H1 (cell line): ENCODE data around the gene UBE2E2. TPM values are rescaled to one million over a fixed set of nuclear protein-coding genes. Genes with fewer than 3 reads are reported as not detected.

Experiments
- CTCF ChIA-PET: fragments of 300-600 bp; sonication (Branson Sonifier 250); formaldehyde crosslinking; loops from one replicate; lab custom pipeline; 2021; ENCODE audit not compliant: partially characterized antibody; lab: Charles Lee
- POLR2A ChIA-PET: fragments of 300-600 bp; sonication (Branson Sonifier 250); formaldehyde crosslinking; loops from one replicate; lab custom pipeline; 2021; ENCODE audit warnings: inconsistent platforms; ENCODE audit not compliant: partially characterized antibody; lab: Charles Lee
- DNase-seq, 2 experiments: peaks; one replicate each; pipeline versions ENCODE4 v3.0.0 to v3.0.0-alpha.2; 2010 to 2022; ENCODE audit warnings: low spot score in 2 of 2, low read depth in 1 of 2, mixed read lengths in 1 of 2
- FAIRE-seq: peaks from 2 replicates; lab custom pipeline; 2011; peaks lifted over from hg19 to GRCh38; lab: Jason Lieb, UNC
- H2AFZ ChIP-seq: 2 replicates; pipeline ENCODE4 v1.8.1; 2012; ENCODE audit warnings: low read length, inconsistent platforms
- H2AK5ac ChIP-seq: 2 replicates; pipeline ENCODE4 v1.6.1; 2013; ENCODE audit warnings: low read depth, low read length
- H2BK120ac ChIP-seq: replicated peaks from 2 replicates; pipeline ENCODE3; 2013; ENCODE audit warnings: low read depth, low read length, inconsistent platforms
- H2BK12ac ChIP-seq: 2 replicates; pipeline ENCODE4 v1.6.1; 2013; ENCODE audit warnings: low read depth, low read length
- H2BK15ac ChIP-seq: 2 replicates; pipeline ENCODE4 v1.6.1; 2013; ENCODE audit warnings: low read length
- H2BK20ac ChIP-seq: 2 replicates; pipeline ENCODE4 v1.6.1; 2013; ENCODE audit warnings: low read length
- H2BK5ac ChIP-seq: 2 replicates; pipeline ENCODE4 v1.6.1; 2013; ENCODE audit warnings: low read depth, low read length
- H3K14ac ChIP-seq: 2 replicates; pipeline ENCODE4 v1.6.1; 2013; ENCODE audit warnings: inconsistent platforms; ENCODE audit not compliant: insufficient read length
- H3K18ac ChIP-seq: 2 replicates; pipeline ENCODE4 v1.6.1; 2013; ENCODE audit warnings: low read length; ENCODE audit errors: extremely low read depth
- H3K23ac ChIP-seq: 2 replicates; pipeline ENCODE4 v1.6.1; 2013; ENCODE audit warnings: inconsistent platforms; ENCODE audit not compliant: insufficient read length
- H3K23me2 ChIP-seq: 2 replicates; pipeline ENCODE4 v1.6.1; 2013; ENCODE audit warnings: low read depth, low read length
- H3K27ac ChIP-seq: 2 replicates; pipeline ENCODE4 v1.6.1; 2011; ENCODE audit warnings: low read depth, low read length, inconsistent platforms
- H3K27me3 ChIP-seq, 4 experiments: replicated peaks in 1 of 4; 1 replicate in 1 of 4; 2 replicates in 3 of 4; pipeline versions ENCODE4 v1.6.1 to v1.8.1; 2011 to 2013; ENCODE audit warnings: low read length in 3 of 4, mild to moderate bottlenecking in 3 of 4, inconsistent platforms in 2 of 4, mixed read lengths in 2 of 4, moderate library complexity in 1 of 4; ENCODE audit not compliant: control insufficient read depth in 3 of 4, insufficient read depth in 3 of 4; ENCODE audit errors: extremely low read depth in 1 of 4
- H3K36me3 ChIP-seq, 4 experiments: 2 replicates each; pipeline versions ENCODE4 v1.6.1 to v1.8.1; 2011 to 2013; ENCODE audit warnings: mild to moderate bottlenecking in 4 of 4, low read length in 3 of 4, moderate library complexity in 2 of 4, control low read depth in 1 of 4, inconsistent platforms in 1 of 4; ENCODE audit not compliant: insufficient read depth in 4 of 4, control insufficient read depth in 2 of 4
- H3K4ac ChIP-seq: replicated peaks from 2 replicates; pipeline ENCODE3; 2013; ENCODE audit warnings: low read length, low read depth, mixed read lengths, inconsistent platforms; ENCODE audit not compliant: insufficient read length
- H3K4me1 ChIP-seq, 4 experiments: replicated peaks in 1 of 4; 1 replicate in 1 of 4; 2 replicates in 3 of 4; pipeline versions ENCODE4 v1.6.1 to v1.8.1; 2011 to 2013; ENCODE audit warnings: low read length in 3 of 4, inconsistent platforms in 2 of 4, mixed read lengths in 1 of 4; ENCODE audit not compliant: insufficient read depth in 4 of 4, control insufficient read depth in 3 of 4
- H3K4me2 ChIP-seq, 2 experiments: 2 replicates each; pipeline versions ENCODE4 v1.6.1 to v1.8.1; 2011 to 2013; ENCODE audit warnings: low read depth in 2 of 2, low read length in 2 of 2, control low read depth in 1 of 2, inconsistent platforms in 1 of 2, mild to moderate bottlenecking in 1 of 2; ENCODE audit not compliant: insufficient read depth in 1 of 2
- H3K4me3 ChIP-seq, 4 experiments: fragments of 200-600, 300-600 bp in 1 of 4; sonication (generic), shearing (Covaris generic), sonication (Bioruptor Twin) in 1 of 4; 2 replicates each; pipeline versions ENCODE4 v1.5.1 to v1.8.1; 2011 to 2016; ENCODE audit warnings: low read length in 4 of 4, low read depth in 3 of 4, control low read depth in 2 of 4, inconsistent platforms in 2 of 4, mild to moderate bottlenecking in 2 of 4, mixed read lengths in 1 of 4, moderate library complexity in 1 of 4; ENCODE audit not compliant: insufficient read depth in 2 of 4; ENCODE audit errors: extremely low read depth in 1 of 4
- H3K56ac ChIP-seq: replicated peaks from 2 replicates; pipeline ENCODE3; 2013; ENCODE audit warnings: low read depth, mild to moderate bottlenecking, mixed read lengths, low read length, inconsistent platforms; ENCODE audit not compliant: insufficient read length
- H3K79me1 ChIP-seq: 2 replicates; pipeline ENCODE4 v1.6.1; 2013; ENCODE audit warnings: low read depth, low read length, control low read depth
- H3K79me2 ChIP-seq, 2 experiments: 2 replicates each; pipeline versions ENCODE4 v1.6.1 to v1.8.1; 2012 to 2013; ENCODE audit warnings: low read length in 2 of 2, mild to moderate bottlenecking in 2 of 2, inconsistent platforms in 1 of 2; ENCODE audit not compliant: insufficient read depth in 2 of 2, control insufficient read depth in 1 of 2
- H3K9ac ChIP-seq, 4 experiments: replicated peaks in 1 of 4; 1 replicate in 1 of 4; 2 replicates in 3 of 4; pipeline versions ENCODE4 v1.6.1 to v1.8.1; 2011 to 2013; ENCODE audit warnings: low read depth in 3 of 4, low read length in 3 of 4, control low read depth in 2 of 4, mild to moderate bottlenecking in 2 of 4, moderate library complexity in 2 of 4, inconsistent platforms in 1 of 4; ENCODE audit errors: extremely low read depth in 1 of 4
- H3K9me3 ChIP-seq, 2 experiments: 2 replicates each; pipeline versions ENCODE4 v1.6.1 to v1.8.1; 2012 to 2013; ENCODE audit warnings: mild to moderate bottlenecking in 2 of 2, moderate library complexity in 2 of 2, control low read depth in 1 of 2, inconsistent platforms in 1 of 2, low read depth in 1 of 2, low read length in 1 of 2, mixed read lengths in 1 of 2; ENCODE audit not compliant: insufficient read depth in 2 of 2
- H4K20me1 ChIP-seq, 2 experiments: replicated peaks in 1 of 2; 2 replicates each; pipeline versions ENCODE3 to v1.8.1; 2011 to 2013; ENCODE audit warnings: inconsistent platforms in 2 of 2, low read length in 2 of 2, mild to moderate bottlenecking in 1 of 2; ENCODE audit not compliant: insufficient read depth in 2 of 2, control insufficient read depth in 1 of 2
- H4K5ac ChIP-seq: 2 replicates; pipeline ENCODE4 v1.6.1; 2013; ENCODE audit warnings: low read length, low read depth, mixed read lengths, inconsistent platforms; ENCODE audit not compliant: insufficient read length
- H4K8ac ChIP-seq: 2 replicates; pipeline ENCODE4 v1.8.0; 2013; ENCODE audit warnings: mild to moderate bottlenecking, moderate library complexity, low read length, inconsistent platforms; ENCODE audit not compliant: insufficient read depth; ENCODE audit errors: extremely low read depth
- H4K91ac ChIP-seq: replicated peaks from 2 replicates; pipeline ENCODE3; 2013; ENCODE audit warnings: low read length, mixed read lengths, inconsistent platforms; ENCODE audit not compliant: insufficient read length
- ASH2L ChIP-seq: fragments of 200-600, 300-600 bp; sonication (generic); IDR thresholded peaks from one replicate; pipeline ENCODE4 v1.7.1; 2017; ENCODE audit warnings: low read length
- BACH1 ChIP-seq: IDR thresholded peaks from 2 replicates; pipeline ENCODE4 v1.6.1; 2012; ENCODE audit warnings: low read length, improper control_type of control experiment
- CBX8 ChIP-seq: fragments of 300-800, 300-1000 bp; sonication (generic); IDR thresholded peaks from 2 replicates; pipeline ENCODE4 v1.7.1; 2016; ENCODE audit warnings: low read depth, low read length, borderline replicate concordance
- E2F6 ChIP-seq: IDR thresholded peaks from 2 replicates; pipeline ENCODE4 v1.6.1; 2012; ENCODE audit warnings: inconsistent platforms
- FOSL1 ChIP-seq: IDR thresholded peaks from 2 replicates; pipeline ENCODE4 v1.6.1; 2011; ENCODE audit warnings: mild to moderate bottlenecking, low read depth, low read length, moderate library complexity; ENCODE audit not compliant: insufficient read depth
- GABPA ChIP-seq: IDR thresholded peaks from 2 replicates; pipeline ENCODE4 v1.6.1; 2011; ENCODE audit warnings: mild to moderate bottlenecking, low read length, moderate library complexity, borderline replicate concordance; ENCODE audit not compliant: insufficient read depth
- HDAC2 ChIP-seq, 2 experiments: fragments of 300-600 bp in 1 of 2; sonication (generic) in 1 of 2; IDR thresholded peaks; 2 replicates each; pipeline ENCODE4 v1.6.1; 2011 to 2012; ENCODE audit warnings: low read depth in 2 of 2, low read length in 2 of 2, mild to moderate bottlenecking in 2 of 2, moderate library complexity in 2 of 2, borderline replicate concordance in 1 of 2, inconsistent platforms in 1 of 2
- KDM1A ChIP-seq: fragments of 200-600, 300-600 bp; sonication (generic); IDR thresholded peaks from 2 replicates; pipeline ENCODE4 v1.7.1; 2016; ENCODE audit warnings: mild to moderate bottlenecking, low read length, borderline replicate concordance
- PHF8 ChIP-seq: fragments of 200-600 bp; sonication (generic); conservative IDR thresholded peaks from 2 replicates; pipeline ENCODE4 v1.7.1; 2012; ENCODE audit warnings: low read depth, mild to moderate bottlenecking, inconsistent platforms, low read length, moderate library complexity
- SIRT6 ChIP-seq: IDR thresholded peaks from one replicate; pipeline ENCODE4 v1.7.1; 2012; ENCODE audit warnings: low read length, inconsistent platforms
- SP1 ChIP-seq: IDR thresholded peaks from 2 replicates; pipeline ENCODE4 v1.6.1; 2011; ENCODE audit warnings: low read depth, low read length
- SP4 ChIP-seq: IDR thresholded peaks from 2 replicates; pipeline ENCODE4 v1.6.1; 2012; ENCODE audit warnings: low read length, inconsistent platforms
- WGBS, 2 experiments: shearing (Covaris generic) in 1 of 2; methylation state at CpG; one replicate each; pipeline versions ENCODE4 v1.1.6 to v1.1.7; 2013 to 2015; ENCODE audit warnings: low lambda C conversion rate in 2 of 2, mixed read lengths in 2 of 2, inconsistent platforms in 1 of 2, low coverage in 1 of 2, missing lambda C conversion rate in 1 of 2; ENCODE audit not compliant: insufficient replicate concordance in 2 of 2, insufficient coverage in 1 of 2, insufficient read length in 1 of 2; ENCODE audit errors: extremely low coverage in 1 of 2, missing lambda C conversion rate in 1 of 2; 5-methylcytosine and 5-hydroxymethylcytosine counted together
- polyA plus RNA-seq, 7 experiments: library from polyadenylated mRNA; depleted of rRNA in 3 of 7; stranded (reverse) in 5 of 7; unstranded in 2 of 7; fragments of >200 nt in 5 of 7; fragments of 200-250 nt in 2 of 7; gene quantifications; 1 replicate in 5 of 7; 2 replicates in 1 of 7; 4 replicates in 1 of 7; pipeline versions ENCODE4 v1.2.1 to v1.2.3, GENCODE V29; 2011 to 2013; ENCODE audit warnings: missing spikeins in 2 of 7, mixed read lengths in 2 of 7
- total RNA-seq: library from RNA; stranded (reverse); fragmentation: NEBNext Ultra II Directional; extraction: Animal tissue kit (Norgen Biotek cat#: 25700); gene quantifications from 2 replicates; pipeline ENCODE4 v1.2.1, GENCODE V29; 2021
- TF ChIP-seq, protein P1 (sequence below): IDR thresholded peaks from 2 replicates; pipeline ENCODE4 v1.6.1; 2012; ENCODE audit warnings: inconsistent platforms

Gene UBE2E2
- total and polyA plus RNA-seq, 2 of the 8 experiments (the other 6 are each of a cell fraction or from before 2014, with no cell fraction given), result 57.6 to 70.6 TPM

DNA sequence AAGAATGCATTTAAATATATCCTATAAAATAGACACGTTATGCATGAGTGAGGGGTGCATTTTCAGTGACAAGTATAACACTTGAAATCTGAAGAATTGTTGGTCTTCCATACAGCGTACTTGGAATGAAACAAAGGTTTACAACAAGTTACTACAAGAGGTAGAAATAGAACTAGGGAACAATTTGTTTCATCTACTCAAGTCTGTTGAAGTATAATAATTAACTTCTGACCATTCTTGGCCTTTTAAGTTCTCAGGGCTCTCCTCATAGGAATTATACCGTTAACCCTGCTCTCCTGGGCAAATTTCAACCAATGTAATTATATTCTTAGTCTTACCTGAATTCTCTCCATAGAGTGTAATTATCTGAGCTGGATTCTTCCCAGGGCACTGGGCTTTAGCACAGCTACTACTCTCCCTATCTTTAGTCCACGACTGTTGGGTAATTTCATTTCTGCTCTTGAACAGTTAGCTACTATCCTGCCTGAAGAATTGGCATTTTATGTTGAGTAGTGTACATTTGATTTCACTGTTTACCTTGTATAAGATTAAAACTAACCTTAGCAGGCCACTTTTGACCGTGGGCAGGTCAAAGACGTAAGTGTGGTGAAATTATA lies 100.6 kb downstream of the UBE2E2 start:
- Histone ChIP-seq H2BK5ac (no peak overlapping the region), H3K36me3 (no peaks in the 10 kb centered on the region), H3K27ac (no peak overlapping the region), H2BK15ac (no peak overlapping the region), H3K4me2 (no peak overlapping the region), H3K56ac (no peak overlapping the region), H3K18ac (no peak overlapping the region), H3K4me3 (no peak overlapping the region), H2AK5ac (no peak overlapping the region), H3K4ac (no peak overlapping the region), H3K79me2 (peaks cover 0 to 44% of the 10 kb centered on the region in 2 experiments; a peak in 2 of 4 replicates), H3K4me1 (no peaks in the 10 kb centered on the region), H3K23me2 (no peaks in the 10 kb centered on the region), H3K9me3 (no peaks in the 10 kb centered on the region), H4K8ac (no peak overlapping the region), H3K14ac (no peak overlapping the region), H2BK12ac (no peak overlapping the region), H3K27me3 (no peaks in the 10 kb centered on the region), H3K23ac (no peak overlapping the region), H2BK20ac (no peak overlapping the region), H3K9ac (no peak overlapping the region), H2BK120ac (no peak overlapping the region), H4K91ac (no peak overlapping the region), H3K79me1 (peaks cover 3% of the 10 kb centered on the region; the same call in 1 of the 2 replicates), H2AFZ (no peak overlapping the region), H4K5ac (no peak overlapping the region), H4K20me1 (no peaks in the 10 kb centered on the region)
- 92% methylated on average over 6 of the region's 6 CpGs; no CpG with 5 or more reads in 1 of the 2 experiments for WGBS, 2 experiments
- FAIRE-seq, result no peak
- CTCF ChIA-PET, result no interaction called here
- POLR2A ChIA-PET, result interaction anchor here (0.7 kb wide), 1 partner anchor 277 kb away, joined by 3 read pairs; no protein-coding TSS in a partner anchor
- DNase-seq, result no peak
- no peak for TF ChIP-seq E2F6
- TF ChIP-seq HDAC2 (IDR thresholded peaks at IDR 0.05; ENCODE audit: borderline replicate concordance in 1 of 2, low read depth in 2 of 2, low read length in 2 of 2), result no peak
- no peak for TF ChIP-seq KDM1A
- TF ChIP-seq, protein P1, sequence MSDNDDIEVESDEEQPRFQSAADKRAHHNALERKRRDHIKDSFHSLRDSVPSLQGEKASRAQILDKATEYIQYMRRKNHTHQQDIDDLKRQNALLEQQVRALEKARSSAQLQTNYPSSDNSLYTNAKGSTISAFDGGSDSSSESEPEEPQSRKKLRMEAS, result no peak
- TF ChIP-seq GABPA, result no peak
- TF ChIP-seq FOSL1, result no peak
- no peak for TF ChIP-seq ASH2L
- no peak for TF ChIP-seq CBX8
- no peak for TF ChIP-seq SP1
- TF ChIP-seq SP4, result no peak
- TF ChIP-seq BACH1, result no peak
- no peak for TF ChIP-seq PHF8
- no peak for TF ChIP-seq SIRT6
